PFSK-1 (cell line): ENCODE results near the gene FAM227B.

Experiments
- POLR2AphosphoS5 ChIP-seq: IDR thresholded peaks from 2 replicates; pipeline ENCODE4 v1.6.1; 2012; ENCODE audit warnings: low read depth, mild to moderate bottlenecking, control low read depth, low read length, moderate library complexity
- SIN3A ChIP-seq: IDR thresholded peaks from 2 replicates; pipeline ENCODE4 v1.6.1; 2012; ENCODE audit warnings: mild to moderate bottlenecking, low read length, moderate library complexity, borderline replicate concordance; ENCODE audit not compliant: insufficient read depth

DNA sequence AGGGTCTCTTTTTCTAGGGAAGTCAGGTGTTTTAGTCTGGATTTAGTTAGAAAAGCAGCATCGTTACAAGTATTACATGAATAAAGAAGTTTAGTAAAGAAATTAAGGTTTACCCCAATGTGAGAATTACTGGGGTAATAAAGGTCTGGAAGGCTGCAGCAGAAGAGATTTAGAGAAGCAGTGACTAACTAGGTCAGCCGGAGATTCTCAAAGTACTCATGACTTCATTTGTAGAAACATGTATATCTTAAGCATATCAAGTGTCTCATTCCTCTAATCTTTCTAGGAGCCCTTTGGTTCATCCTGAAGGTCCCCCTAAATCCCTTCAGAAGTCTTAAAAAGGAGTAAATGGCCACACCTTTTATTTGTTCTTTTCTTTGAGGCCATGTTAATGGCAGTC lies 26.3 kb upstream of the FAM227B start:
- TF ChIP-seq POLR2AphosphoS5 (no peak), SIN3A (no peak)
